Measurements from ENCODE around the gene FGF11. TPM values are rescaled to one million over a fixed set of nuclear protein-coding genes. Genes with fewer than 3 reads are reported as not detected.

The FGF11 gene
- total and polyA plus RNA-seq, 2 of the 4 experiments (the other 2 are of a cell fraction): 0.18 to 1.1 TPM

DNA sequence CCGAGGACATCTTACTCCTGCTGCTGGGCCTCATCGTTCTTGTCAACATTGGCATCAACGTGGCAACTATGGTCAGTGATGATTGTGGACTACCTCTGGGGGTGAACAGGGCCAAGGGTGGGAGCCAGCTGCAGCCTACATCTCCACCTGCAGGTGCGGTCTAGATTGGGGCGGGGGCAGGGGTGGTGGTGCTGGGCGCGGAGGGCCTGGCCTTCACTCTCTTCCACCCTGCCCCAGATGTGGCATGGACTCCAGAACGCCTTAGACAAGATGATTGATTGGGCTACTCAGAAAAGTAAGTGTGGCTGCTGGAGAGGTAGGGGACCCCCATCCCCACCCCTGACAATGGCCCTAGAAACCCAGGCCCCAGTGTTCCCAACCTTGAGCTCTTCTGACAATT lies 13.6 kb upstream of the FGF11 start:
- H3K56ac ChIP-seq (ENCODE audit: extremely low read depth, insufficient read depth, low read length): no peak overlapping the region
- H3K4me2 ChIP-seq (ENCODE audit: low read depth, low read length): no peak overlapping the region
- H2BK20ac ChIP-seq (ENCODE audit: low read depth, low read length): no peak overlapping the region
- no peak overlapping the region for H2AK5ac ChIP-seq (ENCODE audit: low read depth, low read length)
- H3K27me3 ChIP-seq (ENCODE audit: control insufficient read depth, insufficient read depth, low read length): peaks cover 2% of the 10 kb centered on the region; the same call in 1 of the 2 replicates
- no peaks in the 10 kb centered on the region for H3K79me1 ChIP-seq (ENCODE audit: low read depth in 1 of 2, low read length in 2 of 2)
- DNase-seq (no peak), ATAC-seq (ENCODE audit: low read depth) (no peak)
- WGBS, 2 experiments (ENCODE audit: extremely low coverage in 2 of 2, insufficient read length in 1 of 2): no CpG with 5 or more reads among the region's 8 CpGs
- dilution Hi-C loops (cut with HindIII; ENCODE audit: low sequenced_read_pairs, unreplicated experiment) (no loop called here), in situ Hi-C loops (cut with MboI; ENCODE audit: low sequenced_read_pairs) (no loop called here), intact Hi-C loops (cut with micrococcal nuclease) (no loop called here)
- no peak overlapping the region for H3K14ac ChIP-seq (replicated peaks; ENCODE audit: low read depth, low read length)
- no peak overlapping the region for H3K23ac ChIP-seq (ENCODE audit: low read depth, low read length)
- H4K5ac ChIP-seq (ENCODE audit: low read depth, low read length): no peak overlapping the region
- no peak overlapping the region for H2BK120ac ChIP-seq (ENCODE audit: low read depth, low read length)
- ChIA-PET CTCF (interaction anchor here (1.0 kb wide), 1 partner anchor 11 kb away, joined by 4 read pairs; no protein-coding TSS in a partner anchor), POLR2A (ENCODE audit: unreplicated experiment) (interaction anchor here (0.6 kb wide), 1 partner anchor 74 kb away, joined by 3 read pairs; no protein-coding TSS in a partner anchor)
- no peak overlapping the region for H3K27ac ChIP-seq (ENCODE audit: insufficient read depth, low read length)
- TF ChIP-seq FOS (IDR thresholded peaks at IDR 0.05; ENCODE audit: low read depth, low read length) (no peak), CEBPB (IDR thresholded peaks at IDR 0.05; ENCODE audit: low read depth, low read length) (no peak), MAZ (IDR thresholded peaks at IDR 0.05; ENCODE audit: borderline replicate concordance, low read depth, low read length) (no peak), POLR2A (IDR thresholded peaks at IDR 0.05; ENCODE audit: low read depth, low read length) (no peak), NFE2L2 (IDR thresholded peaks at IDR 0.05; ENCODE audit: low read depth, low read length) (no peak)
- no peak overlapping the region for H2AK9ac ChIP-seq (replicated peaks; ENCODE audit: low read depth, low read length, poor library complexity)
- no peaks in the 10 kb centered on the region for H4K20me1 ChIP-seq (ENCODE audit: insufficient read depth, low read length)
- no peak overlapping the region for H2AFZ ChIP-seq (replicated peaks; ENCODE audit: low read length, poor library complexity)
- no peak overlapping the region for H3K4ac ChIP-seq (ENCODE audit: low read depth, low read length)
- no peaks in the 10 kb centered on the region for H3K36me3 ChIP-seq (ENCODE audit: control insufficient read depth, insufficient read depth, low read length)
- no peak overlapping the region for H4K8ac ChIP-seq (ENCODE audit: low read depth in 2 of 2, low read length in 2 of 2)
- no peak overlapping the region for H3K4me3 ChIP-seq (ENCODE audit: insufficient read depth, low read depth, low read length)
- H2BK5ac ChIP-seq (ENCODE audit: low read depth, low read length, poor library complexity, severe bottlenecking): no peak overlapping the region
- no peak overlapping the region for H3K9ac ChIP-seq (ENCODE audit: low read depth, low read length)
- H3K9me1 ChIP-seq (ENCODE audit: insufficient read depth, low read length): 0 out of 2 replicates have a peak, but pooled peaks cover 3% of the 10 kb centered on the region
- H4K91ac ChIP-seq (ENCODE audit: insufficient read depth, low read depth, low read length): no peak overlapping the region
- BruUV-seq (replicated peaks): no TSS peak
- H3K4me1 ChIP-seq (ENCODE audit: control insufficient read depth, insufficient read depth, low read length): no peaks in the 10 kb centered on the region
- no peak overlapping the region for H3K18ac ChIP-seq (ENCODE audit: low read depth, low read length)
- no peak overlapping the region for H2BK15ac ChIP-seq (ENCODE audit: low read depth, low read length)
- H3K9me3 ChIP-seq (ENCODE audit: control insufficient read depth, insufficient read depth, low read length): no peaks in the 10 kb centered on the region
